DMS153 (cell line): ENCODE measurements around the gene SEC31A.
"Not testable (repeated sequence)": the region's sequence is repeated elsewhere in the genome, so short reads cannot be mapped to it uniquely, and the experiment has no call there.

Experiments used
- DNase-seq: peaks from one replicate; lab custom pipeline; 2025; lab: John Stamatoyannopoulos, UW

Gene SEC31A

GRCh38 chr4:82890901-82891706, at the start of gene SEC31A:
Gene SEC31A, minus strand, starts transcription at chr4:82891153. Its CDS starts 9,217 bp downstream, at chr4:82881936.
- DNase-seq: peak; percentile 93

- no peak for DNase-seq
Observed at GRCh38 chr4:82939414-82939813, 48.5 kb upstream of the SEC31A start.

GRCh38 chr4:82934441-82934840, 43.5 kb upstream of the SEC31A start:
- DNase-seq: no peak

- no peak for DNase-seq
Observed at GRCh38 chr4:82930848-82931755, 40.1 kb upstream of the SEC31A start.

GRCh38 chr4:82921795-82922194, 30.8 kb upstream of the SEC31A start:
- no peak for DNase-seq

- DNase-seq: no peak
Observed at GRCh38 chr4:82919386-82919785, 28.4 kb upstream of the SEC31A start.

GRCh38 chr4:82918091-82918490, 27.1 kb upstream of the SEC31A start:
- no peak for DNase-seq

GRCh38 chr4:82913968-82914367, 23.0 kb upstream of the SEC31A start:
- not testable (repeated sequence) for DNase-seq

GRCh38 chr4:82913305-82913704, 22.4 kb upstream of the SEC31A start:
- no peak for DNase-seq

- no peak for DNase-seq
Observed at GRCh38 chr4:82909326-82909725, 18.4 kb upstream of the SEC31A start.

GRCh38 chr4:82906469-82906868, 15.5 kb upstream of the SEC31A start:
- no peak for DNase-seq

- no peak for DNase-seq
Observed at GRCh38 chr4:82905205-82905604, 14.3 kb upstream of the SEC31A start.

GRCh38 chr4:82903737-82904136, 12.8 kb upstream of the SEC31A start:
- DNase-seq: no peak

- no peak for DNase-seq
Observed at GRCh38 chr4:82901183-82901718, 10.3 kb upstream of the SEC31A start.

- peak; percentile 98 for DNase-seq
Observed at GRCh38 chr4:82900411-82901182, 9.6 kb upstream of the SEC31A start, which contains the start of gene THAP9. Gene THAP9, plus strand, starts transcription at chr4:82900735. Its CDS starts 68 bp downstream, at chr4:82900803.

GRCh38 chr4:82900066-82900410, 9.1 kb upstream of the SEC31A start:
- DNase-seq: peak; percentile 40

GRCh38 chr4:82899374-82900065, 8.6 kb upstream of the SEC31A start:
- DNase-seq: no peak

- DNase-seq: no peak
Observed at GRCh38 chr4:82898322-82899243, 7.6 kb upstream of the SEC31A start.

GRCh38 chr4:82896755-82897154, 5.8 kb upstream of the SEC31A start:
- DNase-seq: no peak

GRCh38 chr4:82893942-82894341, 3.0 kb upstream of the SEC31A start:
- no peak for DNase-seq
